H9 (cell line): Measurements from ENCODE around the gene CDH5. TPM values are rescaled to one million over a fixed set of nuclear protein-coding genes. Genes with fewer than 3 reads are reported as not detected.

Experiments
- DNase-seq: peaks from one replicate; pipeline ENCODE4 v3.0.0-alpha.2; 2017
- H2AFZ ChIP-seq: one replicate; pipeline ENCODE4 v1.6.1; 2013; ENCODE audit warnings: mild to moderate bottlenecking, low read length, control low read depth, moderate library complexity
- H2AK5ac ChIP-seq: 2 replicates; pipeline ENCODE4 v1.6.1; 2013; ENCODE audit warnings: low read length, control low read depth, mixed read lengths; ENCODE audit not compliant: insufficient read length
- H2BK120ac ChIP-seq: one replicate; pipeline ENCODE4 v1.6.1; 2013; ENCODE audit warnings: low read depth, mild to moderate bottlenecking, low read length, control low read depth, inconsistent platforms; ENCODE audit not compliant: poor library complexity, severe bottlenecking
- H2BK12ac ChIP-seq: 2 replicates; pipeline ENCODE4 v1.6.1; 2013; ENCODE audit warnings: low read length, control low read depth, mixed read lengths, low read depth; ENCODE audit not compliant: insufficient read length
- H2BK15ac ChIP-seq: 2 replicates; pipeline ENCODE4 v1.6.1; 2013; ENCODE audit warnings: low read depth, low read length, control low read depth
- H2BK20ac ChIP-seq: one replicate; pipeline ENCODE4 v1.6.1; 2013; ENCODE audit warnings: low read depth, mild to moderate bottlenecking, low read length, control low read depth, inconsistent platforms; ENCODE audit not compliant: poor library complexity, severe bottlenecking
- H2BK5ac ChIP-seq: 2 replicates; pipeline ENCODE4 v1.6.1; 2013; ENCODE audit warnings: low read length, control low read depth, mixed read lengths; ENCODE audit not compliant: insufficient read length
- H3K14ac ChIP-seq: 2 replicates; pipeline ENCODE4 v1.6.1; 2013; ENCODE audit warnings: low read length, control low read depth; ENCODE audit not compliant: insufficient read depth
- H3K18ac ChIP-seq: 2 replicates; pipeline ENCODE4 v1.6.1; 2013; ENCODE audit warnings: low read depth, mild to moderate bottlenecking, mixed read lengths, low read length, control low read depth; ENCODE audit not compliant: insufficient read length
- H3K23ac ChIP-seq: 2 replicates; pipeline ENCODE4 v1.6.1; 2013; ENCODE audit warnings: low read length, control low read depth, mixed read lengths, low read depth; ENCODE audit not compliant: insufficient read length
- H3K23me2 ChIP-seq: 2 replicates; pipeline ENCODE4 v1.6.1; 2013; ENCODE audit warnings: low read depth, mild to moderate bottlenecking, mixed read lengths, low read length, control low read depth; ENCODE audit not compliant: insufficient read length, poor library complexity, severe bottlenecking
- H3K27ac ChIP-seq: 2 replicates; pipeline ENCODE4 v1.5.1; 2013; ENCODE audit warnings: low read length, control low read depth, mixed read lengths, low read depth; ENCODE audit not compliant: insufficient read length
- H3K27me3 ChIP-seq: 2 replicates; pipeline ENCODE4 v1.6.1; 2013; ENCODE audit warnings: low read length, control low read depth, inconsistent platforms; ENCODE audit not compliant: insufficient read depth
- H3K4ac ChIP-seq: 2 replicates; pipeline ENCODE4 v1.6.1; 2013; ENCODE audit warnings: low read depth, mild to moderate bottlenecking, control low read depth, inconsistent platforms, low read length, moderate library complexity
- H3K4me1 ChIP-seq: 2 replicates; pipeline ENCODE4 v1.6.1; 2013; ENCODE audit warnings: low read length, control low read depth, inconsistent platforms; ENCODE audit not compliant: insufficient read depth
- H3K4me2 ChIP-seq: 2 replicates; pipeline ENCODE4 v1.6.1; 2013; ENCODE audit warnings: low read length, control low read depth, mixed read lengths; ENCODE audit not compliant: insufficient read length, insufficient read depth
- H3K56ac ChIP-seq: 2 replicates; pipeline ENCODE4 v1.6.1; 2013; ENCODE audit warnings: low read depth, mild to moderate bottlenecking, mixed read lengths, low read length, control low read depth; ENCODE audit not compliant: insufficient read length
- H3K79me1 ChIP-seq: 2 replicates; pipeline ENCODE4 v1.6.1; 2013; ENCODE audit warnings: low read depth, mild to moderate bottlenecking, moderate library complexity, low read length, control low read depth, inconsistent platforms; ENCODE audit not compliant: insufficient read depth, poor library complexity, severe bottlenecking
- H3K79me2 ChIP-seq: 2 replicates; pipeline ENCODE4 v1.6.1; 2013; ENCODE audit warnings: low read length, control low read depth, inconsistent platforms; ENCODE audit not compliant: insufficient read depth
- H3K9ac ChIP-seq: 2 replicates; pipeline ENCODE4 v1.6.1; 2013; ENCODE audit warnings: low read length, control low read depth, mixed read lengths; ENCODE audit not compliant: insufficient read length; ENCODE audit errors: extremely low read depth
- H3K9me3 ChIP-seq: one replicate; pipeline ENCODE4 v1.6.1; 2013; ENCODE audit warnings: low read depth, low read length, inconsistent platforms; ENCODE audit not compliant: control insufficient read depth
- H3T11ph ChIP-seq: one replicate; pipeline ENCODE4 v1.6.1; 2013; ENCODE audit warnings: mild to moderate bottlenecking, low read length, control low read depth, inconsistent platforms
- H4K20me1 ChIP-seq: one replicate; pipeline ENCODE4 v1.6.1; 2013; ENCODE audit not compliant: control insufficient read depth, insufficient read length, insufficient read depth
- H4K5ac ChIP-seq: 2 replicates; pipeline ENCODE4 v1.6.1; 2013; ENCODE audit warnings: low read depth, mild to moderate bottlenecking, mixed read lengths, low read length, control low read depth; ENCODE audit not compliant: insufficient read length
- H4K8ac ChIP-seq: replicated peaks from 2 replicates; pipeline ENCODE4 v1.6.1; 2013; ENCODE audit warnings: low read length, control low read depth, mixed read lengths, low read depth; ENCODE audit not compliant: insufficient read length
- H4K91ac ChIP-seq: 2 replicates; pipeline ENCODE4 v1.6.1; 2013; ENCODE audit warnings: low read depth, mild to moderate bottlenecking, moderate library complexity, mixed read lengths, low read length, control low read depth; ENCODE audit not compliant: insufficient read length
- H3K27ac Mint-ChIP-seq, 3 experiments: 2 replicates in 2 of 3; 3 replicates in 1 of 3; pipeline ENCODE4 v1.8.0; 2020 to 2021; ENCODE audit warnings: mixed read lengths in 3 of 3, mild to moderate bottlenecking in 1 of 3, moderate library complexity in 1 of 3
- H3K27me3 Mint-ChIP-seq: 2 replicates; pipeline ENCODE4 v1.8.0; 2021; ENCODE audit warnings: low read depth, mild to moderate bottlenecking, moderate library complexity, mixed read lengths
- H3K36me3 Mint-ChIP-seq, 3 experiments: 2 replicates in 2 of 3; 3 replicates in 1 of 3; pipeline ENCODE4 v1.8.0; 2020 to 2021; ENCODE audit warnings: low read depth in 3 of 3, mixed read lengths in 3 of 3; ENCODE audit not compliant: insufficient read depth in 1 of 3
- H3K4me1 Mint-ChIP-seq, 2 experiments: 2 replicates each; pipeline ENCODE4 v1.8.0; 2020; ENCODE audit warnings: mixed read lengths in 2 of 2
- H3K4me3 Mint-ChIP-seq, 2 experiments: 2 replicates in 1 of 2; 3 replicates in 1 of 2; pipeline ENCODE4 v1.8.0; 2020 to 2021; ENCODE audit warnings: mild to moderate bottlenecking in 2 of 2, mixed read lengths in 2 of 2, moderate library complexity in 1 of 2
- H3K9me3 Mint-ChIP-seq, 2 experiments: 2 replicates in 1 of 2; 3 replicates in 1 of 2; pipeline ENCODE4 v1.8.0; 2020; ENCODE audit warnings: mild to moderate bottlenecking in 2 of 2, mixed read lengths in 2 of 2, moderate library complexity in 1 of 2
- CTCF ChIP-seq: fragments of 200-600 bp; sonication (generic); conservative IDR thresholded peaks from 3 replicates; pipeline ENCODE4 v1.8.0; 2021; ENCODE audit warnings: antibody characterized with exemption, mild to moderate bottlenecking
- WGBS: extraction: QIAGEN DNeasy Blood & Tissue Kit; methylation state at CpG from one replicate; pipeline ENCODE4 v1.1.7; 2013; ENCODE audit warnings: missing lambda C conversion rate, low lambda C conversion rate, mixed read lengths; ENCODE audit not compliant: insufficient read length; ENCODE audit errors: extremely low coverage; 5-methylcytosine and 5-hydroxymethylcytosine counted together
- total RNA-seq: library from RNA; stranded (reverse); gene quantifications from 2 replicates; pipeline ENCODE4 v1.2.1, GENCODE V29; 2021

CDH5 gene
- total RNA-seq, 1 experiment from 2014 or later: 0.20 TPM

DNA sequence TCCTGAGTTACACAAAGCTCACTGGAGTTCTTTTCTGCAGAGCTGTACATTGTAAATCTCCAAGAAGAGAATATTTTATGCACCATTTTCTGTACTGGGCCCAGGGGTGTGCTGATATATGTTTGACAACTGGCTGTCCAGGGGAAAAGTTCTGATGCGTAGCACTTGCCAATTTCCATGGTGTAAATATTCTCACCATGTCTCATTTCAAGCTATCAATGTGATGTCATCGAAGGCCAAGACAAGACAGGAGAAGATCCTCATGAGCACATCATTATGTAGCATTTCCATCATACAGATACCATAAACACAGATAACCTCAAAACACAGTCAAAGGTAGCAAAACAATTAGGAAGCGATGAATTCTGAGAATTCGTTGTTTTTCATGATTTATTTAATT, 18.9 kb downstream of the CDH5 start:
- Mint-ChIP-seq H3K4me1 (peaks cover 10 to 15% of the 10 kb centered on the region in 2 experiments), H3K36me3 (no peaks in the 10 kb centered on the region; a peak in 4 of 7 replicates)

More for the DNA sequence above, 18.9 kb downstream of the CDH5 start:
- H3K4me2 ChIP-seq: no peak overlapping the region
- H2BK12ac ChIP-seq: no peak overlapping the region
- H2BK5ac ChIP-seq: no peak overlapping the region
- H4K20me1 ChIP-seq: no peaks in the 10 kb centered on the region
- Mint-ChIP-seq H3K27me3 (peaks cover 3% of the 10 kb centered on the region), H3K4me3 (no peak overlapping the region), H3K9me3 (peaks cover 0 to under 1% of the 10 kb centered on the region in 2 experiments; a peak in 2 of 5 replicates), H3K27ac (no peak overlapping the region)
- no peak overlapping the region for H3K4ac ChIP-seq
- no CpG with 5 or more reads among the region's 4 CpGs for WGBS
- no peak for DNase-seq
- no peaks in the 10 kb centered on the region for H3K23me2 ChIP-seq
- no peak overlapping the region for H4K8ac ChIP-seq
- no peaks in the 10 kb centered on the region for H3K9me3 ChIP-seq
- no peak for TF ChIP-seq CTCF
- no peak overlapping the region for H4K5ac ChIP-seq
- no peak overlapping the region for H3K18ac ChIP-seq
- H3K27me3 ChIP-seq: no peaks in the 10 kb centered on the region
- H3K23ac ChIP-seq: no peak overlapping the region
- no peak overlapping the region for H2BK120ac ChIP-seq
- H3T11ph ChIP-seq: no peak overlapping the region
- H2BK20ac ChIP-seq: no peak overlapping the region
- no peaks in the 10 kb centered on the region for H3K79me1 ChIP-seq
- no peak overlapping the region for H3K14ac ChIP-seq
- H2AFZ ChIP-seq: no peak overlapping the region
- H3K4me1 ChIP-seq: no peaks in the 10 kb centered on the region; the same call in 1 of the 2 replicates
- H3K9ac ChIP-seq: no peak overlapping the region
- H3K79me2 ChIP-seq: no peaks in the 10 kb centered on the region
- H2BK15ac ChIP-seq: no peak overlapping the region
- H4K91ac ChIP-seq: no peak overlapping the region
- H3K27ac ChIP-seq: no peak overlapping the region
- no peak overlapping the region for H3K56ac ChIP-seq
- no peak overlapping the region for H2AK5ac ChIP-seq
